ENCODE measurements around the gene SLC39A2.
"Not testable (repeated sequence)": the region's sequence is repeated elsewhere in the genome, so short reads cannot be mapped to it uniquely, and the experiment has no call there.

Gene SLC39A2

DNA sequence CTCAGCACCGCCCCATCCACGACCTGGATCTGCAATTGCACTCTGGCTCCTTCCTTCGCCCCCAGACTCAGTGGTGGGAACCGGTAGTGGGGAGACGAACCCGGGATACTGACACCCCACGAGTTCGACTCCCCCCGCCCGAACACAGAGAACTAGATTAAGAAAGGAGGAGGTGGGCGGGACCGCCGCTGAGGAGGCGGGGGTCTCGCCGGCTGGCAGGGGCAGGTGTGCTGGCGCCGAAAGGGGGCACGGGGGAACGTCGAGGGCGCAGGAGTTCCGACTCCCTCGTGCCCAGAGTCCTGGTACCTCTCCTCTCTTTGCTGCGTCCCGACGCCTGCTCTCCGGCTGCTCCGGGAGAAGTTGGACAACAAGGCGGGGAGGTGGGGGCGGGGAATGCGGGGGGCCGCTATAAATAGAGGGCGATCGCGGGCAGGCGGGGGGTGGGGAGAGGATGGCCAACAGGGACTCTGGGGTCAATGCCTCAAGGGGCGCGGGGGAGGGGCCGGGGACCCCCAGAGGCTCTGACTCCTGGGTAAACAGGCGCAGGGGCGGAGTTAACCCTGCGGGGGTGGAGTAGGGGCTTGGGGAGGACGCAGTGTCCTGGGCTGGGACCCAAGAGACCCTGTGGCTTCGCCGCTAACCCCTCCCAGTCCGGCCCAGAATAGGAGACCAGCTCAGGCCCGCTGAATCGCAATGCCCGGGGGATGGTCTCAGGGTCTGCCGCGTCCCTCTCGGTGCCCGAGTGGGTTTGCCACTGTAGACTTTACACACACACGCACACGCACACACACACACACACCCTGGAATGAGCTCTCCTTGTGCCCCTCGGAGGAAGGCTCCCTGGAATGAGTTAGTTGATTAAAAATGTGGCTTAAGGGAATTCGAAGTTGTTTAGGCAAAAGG, 26.5 kb downstream of the SLC39A2 start:
- no peak for DNase-seq (ENCODE audit: low read depth in 2 of 2, low spot score in 1 of 2)

DNA sequence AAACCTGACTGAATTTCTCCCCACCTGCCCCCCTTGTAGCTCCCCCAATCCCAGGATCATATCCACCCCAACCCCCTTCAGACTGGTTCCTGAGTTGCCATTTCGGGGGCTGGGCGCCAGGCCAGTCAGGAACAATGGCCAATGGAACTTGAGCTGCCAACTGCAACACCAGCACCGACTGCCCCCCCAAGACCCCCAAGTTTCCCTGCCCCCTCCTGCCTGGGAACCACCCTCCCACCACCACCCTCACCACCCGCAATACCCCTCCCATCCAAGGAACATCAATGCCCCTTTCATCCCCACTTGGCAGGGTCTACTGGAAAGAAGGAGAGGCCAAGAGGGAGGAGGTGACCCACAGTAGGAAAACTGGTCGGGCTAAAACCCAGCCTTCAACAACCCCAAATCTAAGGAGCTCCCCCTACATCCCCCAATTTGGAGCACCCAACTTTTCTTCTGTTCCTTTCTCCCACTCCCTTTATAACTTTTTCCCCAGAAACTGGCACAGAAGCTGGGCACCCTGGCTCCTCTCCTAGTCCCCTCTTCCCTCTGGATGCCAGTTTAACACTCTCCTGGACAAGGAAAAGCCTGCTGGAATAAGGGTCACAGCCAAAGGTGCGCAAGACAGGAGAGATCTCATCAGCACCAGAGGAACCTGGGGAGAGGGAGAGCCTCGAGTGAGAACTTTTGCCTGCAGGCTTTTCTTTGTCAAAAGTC, 27.3 kb downstream of the SLC39A2 start:
- DNase-seq (ENCODE audit: low read depth in 2 of 2, low spot score in 1 of 2), result no peak

DNA sequence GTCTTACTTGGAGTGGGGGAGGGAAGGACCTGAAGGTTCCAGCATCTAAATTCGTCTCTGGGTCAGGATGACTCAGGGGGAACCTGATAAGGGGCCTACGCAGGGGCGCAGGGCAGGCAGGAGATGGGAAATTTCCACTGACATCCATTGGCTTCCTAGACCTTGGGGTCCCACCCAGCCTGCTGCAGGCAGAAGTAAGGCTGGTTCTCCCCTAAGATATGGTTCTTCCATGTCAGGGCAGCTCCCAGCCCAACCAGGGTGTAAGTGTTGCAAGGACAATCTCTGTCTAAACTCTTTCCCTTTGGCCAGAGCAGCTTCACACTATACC, 27.9 kb downstream of the SLC39A2 start:
- DNase-seq (ENCODE audit: low read depth in 2 of 2, low spot score in 1 of 2), result no peak

DNA sequence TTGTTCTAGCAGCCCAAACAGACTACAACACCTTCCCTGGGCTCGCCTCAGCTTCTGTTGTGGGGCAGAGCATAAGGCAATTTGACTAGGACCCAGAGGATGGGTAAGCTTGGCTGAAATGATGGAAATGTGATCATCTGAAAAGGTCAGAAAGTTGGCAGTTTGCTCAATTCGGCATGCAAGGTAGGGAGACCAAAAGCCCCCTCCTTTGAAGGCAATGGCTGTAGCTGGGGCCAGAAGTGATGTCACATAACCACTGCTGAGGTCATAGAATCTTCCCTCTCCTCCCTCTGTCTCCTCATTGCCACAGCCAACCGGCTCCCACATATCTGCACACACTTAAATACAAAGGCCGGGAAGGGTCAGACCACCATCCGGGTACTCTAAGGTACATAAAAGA, 30.8 kb downstream of the SLC39A2 start, which contains the start of gene TPPP2:
TSS of gene TPPP2 (plus strand) at position 301 of the 400 bp plus-strand sequence. CDS start 365 bp downstream, outside the sequence.
- DNase-seq (ENCODE audit: low read depth in 2 of 2, low spot score in 1 of 2), result no peak

DNA sequence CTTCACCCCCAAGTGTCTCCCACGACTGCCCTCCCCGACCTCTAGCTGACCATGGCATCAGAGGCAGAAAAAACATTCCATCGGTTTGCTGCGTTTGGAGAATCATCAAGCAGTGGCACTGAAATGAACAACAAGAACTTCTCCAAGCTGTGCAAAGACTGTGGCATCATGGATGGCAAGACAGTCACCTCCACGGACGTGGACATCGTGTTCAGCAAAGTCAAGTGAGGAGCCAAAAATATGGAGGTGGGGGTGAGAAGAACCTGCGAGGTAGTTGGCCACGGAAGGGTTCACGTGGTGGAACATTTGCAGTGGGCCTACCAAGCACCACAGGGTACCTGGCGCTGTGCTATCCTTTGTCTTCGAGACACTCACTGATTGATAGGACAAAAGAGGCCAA, 31.4 kb downstream of the SLC39A2 start:
- DNase-seq (ENCODE audit: low read depth in 2 of 2, low spot score in 1 of 2), result no peak

DNA sequence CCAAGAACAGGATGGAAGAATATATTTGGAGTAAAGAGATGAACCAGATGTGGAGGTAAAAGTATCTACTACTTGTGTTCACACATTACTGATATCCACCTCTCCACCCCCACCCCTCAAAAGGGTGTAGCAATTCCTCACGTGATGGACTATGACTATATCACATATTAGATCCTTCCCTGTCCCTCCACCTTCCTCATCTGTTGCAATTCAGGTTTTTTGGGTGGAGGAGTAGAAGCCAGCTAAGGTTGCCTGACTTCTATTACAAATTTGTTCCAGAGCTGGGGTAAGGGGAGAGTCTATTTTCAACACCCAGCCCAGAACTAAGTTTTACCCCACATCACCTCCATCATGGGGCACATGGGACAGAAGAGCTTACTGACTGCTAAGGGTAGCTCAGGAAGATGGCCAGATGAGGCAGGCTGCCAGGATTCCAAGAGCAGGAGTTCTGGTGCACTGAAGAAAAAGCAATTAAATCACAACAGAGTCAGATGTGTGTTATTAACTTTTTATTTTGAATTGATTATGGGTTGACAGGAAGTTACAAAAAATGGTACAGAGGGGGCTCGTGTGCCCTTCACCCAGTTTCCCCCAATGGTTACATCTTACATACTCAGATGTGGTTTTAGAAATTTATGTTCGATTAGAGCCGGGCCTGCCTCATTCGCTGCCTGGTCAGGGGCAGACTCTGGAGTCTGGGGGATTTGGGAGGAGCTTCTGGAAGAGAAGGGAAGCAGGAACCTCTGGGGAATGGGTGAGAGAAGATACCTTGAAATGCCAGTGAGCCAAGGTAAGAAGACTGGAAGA, 33.4 kb downstream of the SLC39A2 start:
- DNase-seq (ENCODE audit: low read depth in 2 of 2, low spot score in 1 of 2), result no peak

DNA sequence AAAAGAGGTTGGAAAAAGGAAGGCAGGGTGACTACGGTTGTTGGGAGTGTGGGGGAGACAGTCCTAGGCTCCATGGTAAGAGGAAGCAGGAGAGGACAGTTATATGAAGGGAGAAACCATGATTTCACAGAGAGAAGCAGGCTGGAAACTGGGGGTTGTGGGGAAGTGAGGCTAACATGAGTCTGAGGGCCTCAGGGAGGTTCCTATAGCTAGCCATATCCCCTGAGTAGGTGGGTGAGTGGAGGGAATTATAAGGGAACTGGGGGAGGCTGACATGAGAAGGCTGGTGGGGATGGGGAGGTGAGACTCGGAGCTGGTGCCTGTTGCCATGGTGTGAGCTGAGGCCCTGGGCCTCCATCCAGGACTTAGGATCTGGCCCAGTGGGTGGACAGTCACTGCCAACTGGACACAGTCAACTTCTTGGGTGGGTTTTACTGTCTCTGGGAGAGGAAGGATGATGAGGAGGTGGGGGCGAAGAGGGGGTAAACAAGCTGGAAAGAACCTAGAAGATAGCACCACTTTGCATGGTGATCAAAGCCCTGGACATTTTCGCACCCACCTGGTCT, 34.1 kb downstream of the SLC39A2 start:
- DNase-seq (ENCODE audit: low read depth in 2 of 2, low spot score in 1 of 2), result no peak

DNA sequence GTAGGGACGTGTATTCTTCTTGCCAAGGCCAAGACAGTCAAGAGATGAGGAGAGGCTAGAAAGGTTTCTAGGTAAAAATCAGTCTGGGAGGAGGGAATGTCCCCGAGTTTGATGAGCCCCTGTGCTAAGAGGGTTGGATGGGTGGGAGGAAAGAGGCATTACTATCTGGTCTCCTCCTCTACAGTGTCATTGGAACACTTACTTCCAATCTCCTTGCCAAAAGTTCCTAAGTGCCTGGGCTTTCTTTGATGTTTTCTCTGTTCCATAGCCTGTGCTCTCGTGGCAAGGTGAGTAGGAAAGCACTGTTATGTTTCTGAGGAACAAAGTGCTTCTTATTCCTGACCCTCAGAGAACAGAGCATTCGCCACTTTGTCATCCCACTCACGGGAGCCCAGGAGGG, 35.6 kb downstream of the SLC39A2 start, which contains the start of gene RNASE13:
TSS of gene RNASE13 (minus strand) at position 101 of the 400 bp plus-strand sequence. CDS start 519 bp downstream, outside the sequence.
- DNase-seq (ENCODE audit: low read depth in 2 of 2, low spot score in 1 of 2), result no peak

DNA sequence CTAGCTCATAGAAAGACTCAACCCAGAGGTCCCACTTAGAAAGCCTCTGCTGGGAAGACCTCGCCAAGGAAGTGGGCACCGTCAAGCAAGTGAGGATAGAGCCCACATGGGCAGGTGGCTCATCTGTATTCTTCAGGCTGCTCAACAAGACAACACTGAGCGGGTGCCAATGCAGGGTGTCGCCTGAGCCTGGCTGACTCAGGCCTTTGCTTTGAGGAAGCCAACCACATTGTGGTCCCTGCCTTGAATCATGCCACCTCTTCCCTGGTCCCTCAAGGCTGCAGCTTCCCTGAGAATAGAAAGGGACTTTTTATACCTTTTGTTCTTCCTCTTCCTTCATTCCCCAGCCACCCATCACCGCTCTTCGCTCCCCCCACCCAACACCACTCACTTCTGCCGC, 37.7 kb downstream of the SLC39A2 start:
- DNase-seq (ENCODE audit: low read depth in 2 of 2, low spot score in 1 of 2), result no peak

DNA sequence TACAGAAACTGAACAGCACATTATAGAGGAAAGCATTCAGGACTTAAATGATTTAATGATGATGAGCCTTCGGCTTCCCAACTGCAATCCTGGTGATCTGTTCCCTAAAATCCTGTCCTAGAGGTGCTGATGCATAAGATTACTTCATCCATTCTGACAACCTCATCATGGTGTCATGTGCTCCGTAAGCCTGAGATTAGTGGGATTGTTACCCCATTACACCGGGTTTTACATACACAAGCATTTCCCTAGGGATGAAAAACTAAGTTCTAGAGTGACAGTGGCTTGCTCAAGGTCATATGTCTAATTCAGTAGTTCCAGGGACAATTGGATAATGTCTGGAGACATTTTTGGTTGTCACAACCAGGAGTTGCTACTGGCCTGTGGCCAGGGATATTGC, 38.1 kb downstream of the SLC39A2 start:
- DNase-seq (ENCODE audit: low read depth in 2 of 2, low spot score in 1 of 2), result no peak

DNA sequence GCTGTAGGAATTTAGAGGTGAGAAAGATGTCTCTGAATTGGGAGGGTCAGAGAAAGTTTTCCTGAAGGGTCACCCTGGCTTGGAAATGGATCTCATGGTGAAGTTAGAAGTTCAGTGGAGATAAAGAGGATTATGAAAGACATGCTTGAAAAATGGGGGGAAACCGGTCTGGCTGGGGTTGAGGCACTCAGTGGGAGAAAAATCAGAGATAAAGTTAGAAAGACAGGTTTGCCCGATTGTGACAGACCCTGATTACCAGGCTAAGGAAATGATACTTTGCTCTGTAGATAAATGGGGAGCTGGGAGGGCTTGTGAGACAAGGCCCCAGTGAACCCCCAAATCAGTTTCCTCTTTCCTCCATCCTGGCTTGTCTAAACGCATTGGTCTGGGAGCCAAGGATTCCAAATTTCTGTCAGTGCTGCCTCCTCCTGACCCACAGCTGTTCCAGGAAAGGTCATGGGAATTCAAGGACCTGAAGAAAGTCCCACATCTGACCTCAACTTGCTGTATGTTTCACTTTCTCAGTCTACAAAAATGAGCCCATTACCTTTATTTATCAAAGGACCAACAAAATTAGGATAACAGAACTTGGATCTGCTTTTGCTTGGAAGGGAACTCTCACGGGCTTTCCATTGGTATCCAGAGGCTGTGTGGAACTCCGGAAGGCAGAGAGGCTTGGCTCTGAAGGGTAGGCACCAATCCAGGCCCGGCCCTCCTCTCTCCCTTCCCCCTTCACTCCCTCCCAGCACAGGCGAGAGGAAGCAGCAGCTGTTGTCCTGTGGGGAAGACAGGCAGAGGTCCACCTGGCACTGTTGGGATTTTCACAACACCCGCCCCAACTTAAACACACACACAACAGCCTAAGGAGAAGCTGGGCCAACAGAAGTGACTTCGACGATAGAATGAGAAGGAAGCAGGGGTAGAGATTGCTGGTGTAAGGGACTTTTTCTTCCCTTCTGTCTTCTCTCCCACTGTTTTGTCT, 39.6 kb downstream of the SLC39A2 start:
- DNase-seq (ENCODE audit: low read depth in 2 of 2, low spot score in 1 of 2), result no peak

DNA sequence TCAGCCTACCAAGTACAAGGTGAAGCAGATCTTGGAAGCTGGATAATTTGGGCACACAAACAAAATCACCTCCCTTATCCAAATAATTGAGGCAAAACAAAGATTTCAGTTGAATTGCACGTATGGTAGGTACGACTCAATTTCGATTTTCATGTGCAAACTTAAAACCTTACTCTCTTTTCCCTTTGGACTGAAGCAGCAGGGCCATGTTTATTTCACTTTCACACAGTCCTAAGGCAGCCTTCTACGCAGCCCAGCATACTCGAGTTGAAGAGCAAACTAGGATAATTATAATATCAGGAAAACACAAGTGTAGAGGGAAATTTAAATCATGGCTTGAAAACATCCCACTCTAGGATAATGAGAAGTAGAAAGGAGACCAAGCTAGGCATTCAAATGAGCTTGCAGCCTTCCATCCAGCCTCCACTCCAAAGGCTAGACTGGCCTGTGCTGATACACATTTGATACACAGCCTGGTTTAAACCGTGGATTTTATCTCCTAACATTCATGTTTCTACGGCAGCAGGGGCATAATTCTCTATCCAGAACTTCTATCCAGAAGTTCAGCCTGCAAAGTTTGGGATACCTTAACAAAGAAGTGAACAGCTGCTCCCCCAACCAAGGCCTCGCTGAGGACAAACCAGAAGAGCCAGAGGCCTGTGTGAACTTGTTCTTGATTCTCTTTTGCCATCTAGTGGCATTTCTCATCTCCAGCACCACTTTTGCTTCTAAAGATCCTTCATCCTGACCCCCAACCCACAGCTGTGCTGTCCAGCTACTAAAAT, 40.7 kb downstream of the SLC39A2 start:
- no peak for DNase-seq (ENCODE audit: low read depth in 2 of 2, low spot score in 1 of 2)

DNA sequence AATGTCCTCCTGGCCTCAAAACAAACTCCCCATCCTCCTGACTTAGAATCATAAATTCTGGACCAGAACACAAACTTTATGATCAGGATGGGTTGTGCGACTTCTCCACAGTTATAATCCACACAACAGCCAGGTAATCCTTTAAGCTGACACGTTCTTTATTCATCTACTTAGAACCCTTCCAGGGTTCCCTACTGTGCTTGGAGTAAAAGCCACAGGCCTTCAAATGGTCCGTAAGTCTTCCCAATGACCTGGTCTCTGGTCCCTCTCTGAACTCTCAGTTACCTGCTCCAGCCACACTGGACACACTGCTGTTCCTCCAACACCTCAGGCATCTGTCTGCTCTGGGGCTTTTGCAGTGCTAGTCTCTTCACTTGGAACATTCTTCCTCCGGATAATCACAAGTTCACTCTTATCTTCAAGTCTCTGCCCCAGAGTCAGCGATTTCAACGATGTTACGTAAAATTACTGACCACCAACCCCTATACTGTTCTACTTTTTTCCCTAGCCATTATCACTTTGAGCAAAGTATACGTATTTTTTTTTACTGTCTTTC, 41.4 kb downstream of the SLC39A2 start:
- DNase-seq (ENCODE audit: low read depth in 2 of 2, low spot score in 1 of 2), result no peak

DNA sequence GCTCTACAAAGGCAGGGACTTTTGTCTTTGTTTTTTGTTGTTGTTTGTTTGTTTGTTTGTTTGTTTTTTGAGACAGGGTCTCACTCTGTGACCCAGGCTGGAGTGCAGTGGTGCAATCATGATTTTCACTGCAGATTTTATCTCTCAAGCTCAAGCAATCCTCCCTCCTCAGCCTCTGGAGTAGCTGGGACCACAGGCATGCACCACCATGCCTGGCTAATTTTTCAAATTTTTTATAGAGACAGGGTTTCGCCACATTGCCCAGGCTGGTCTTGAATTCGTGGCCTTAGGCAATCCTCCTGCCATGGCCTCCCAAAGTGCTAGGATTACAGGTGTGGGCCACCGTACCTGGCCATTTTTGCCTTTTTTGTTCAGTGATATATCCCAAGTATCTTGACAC, 41.8 kb downstream of the SLC39A2 start:
- DNase-seq (ENCODE audit: low read depth in 2 of 2, low spot score in 1 of 2), result not testable (repeated sequence)

DNA sequence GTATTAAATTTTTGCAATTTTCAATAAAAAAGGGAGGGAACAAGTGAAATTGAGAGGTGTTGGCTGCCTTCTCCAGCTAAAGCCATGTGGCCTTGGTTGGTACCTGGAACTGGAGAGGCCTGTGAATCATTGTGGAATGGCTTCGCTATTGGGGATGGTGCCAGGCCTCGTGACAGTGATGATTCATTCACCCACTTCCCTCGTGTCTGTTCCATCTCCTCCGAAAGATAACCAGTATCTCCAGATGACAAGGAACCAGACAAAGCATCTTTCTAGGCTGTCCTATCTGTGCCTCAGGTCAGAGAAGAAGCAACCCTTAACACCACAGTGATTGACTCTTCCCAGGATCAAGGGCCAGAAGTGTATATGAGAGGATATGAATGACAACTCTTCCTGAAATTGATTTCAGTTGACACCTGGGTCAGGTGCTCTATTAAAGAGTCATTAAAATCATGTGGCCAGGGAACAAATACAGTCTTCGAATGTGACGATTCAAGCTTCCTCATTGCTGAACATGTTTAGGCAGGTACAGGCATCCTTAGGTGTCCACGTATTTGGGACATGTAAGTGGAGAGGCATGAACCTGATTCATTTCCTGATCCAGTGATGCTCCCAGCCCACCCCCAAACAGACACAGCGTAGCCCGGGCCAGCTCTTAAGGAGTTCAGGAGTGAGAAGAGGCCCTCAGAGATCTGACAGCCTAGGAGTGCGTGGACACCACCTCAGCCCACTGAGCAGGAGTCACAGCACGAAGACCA, 42.8 kb downstream of the SLC39A2 start, which contains the start of gene RNASE7:
TSS of gene RNASE7 (plus strand) at position 687 of the 758 bp plus-strand sequence. CDS start 631 bp downstream, outside the sequence.
- DNase-seq (ENCODE audit: low read depth in 2 of 2, low spot score in 1 of 2), result no peak

DNA sequence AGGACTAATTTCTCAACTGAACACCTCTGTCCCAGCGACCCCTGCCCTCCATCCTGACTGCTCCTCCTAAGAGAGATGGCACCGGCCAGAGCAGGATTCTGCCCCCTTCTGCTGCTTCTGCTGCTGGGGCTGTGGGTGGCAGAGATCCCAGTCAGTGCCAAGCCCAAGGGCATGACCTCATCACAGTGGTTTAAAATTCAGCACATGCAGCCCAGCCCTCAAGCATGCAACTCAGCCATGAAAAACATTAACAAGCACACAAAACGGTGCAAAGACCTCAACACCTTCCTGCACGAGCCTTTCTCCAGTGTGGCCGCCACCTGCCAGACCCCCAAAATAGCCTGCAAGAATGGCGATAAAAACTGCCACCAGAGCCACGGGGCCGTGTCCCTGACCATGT, 43.8 kb downstream of the SLC39A2 start:
- DNase-seq (ENCODE audit: low read depth in 2 of 2, low spot score in 1 of 2), result no peak

DNA sequence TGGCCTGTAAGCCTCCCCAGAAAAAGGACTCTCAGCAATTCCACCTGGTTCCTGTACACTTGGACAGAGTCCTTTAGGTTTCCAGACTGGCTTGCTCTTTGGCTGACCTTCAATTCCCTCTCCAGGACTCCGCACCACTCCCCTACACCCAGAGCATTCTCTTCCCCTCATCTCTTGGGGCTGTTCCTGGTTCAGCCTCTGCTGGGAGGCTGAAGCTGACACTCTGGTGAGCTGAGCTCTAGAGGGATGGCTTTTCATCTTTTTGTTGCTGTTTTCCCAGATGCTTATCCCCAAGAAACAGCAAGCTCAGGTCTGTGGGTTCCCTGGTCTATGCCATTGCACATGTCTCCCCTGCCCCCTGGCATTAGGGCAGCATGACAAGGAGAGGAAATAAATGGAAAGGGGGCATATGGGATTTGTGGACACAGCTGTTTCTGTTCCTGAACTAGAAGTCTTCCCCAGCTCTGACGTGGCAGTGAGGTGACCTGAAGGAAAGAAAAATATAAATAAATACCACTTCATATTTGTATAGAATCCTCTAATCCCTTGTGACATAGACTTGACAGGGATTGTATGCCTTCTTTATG, 44.4 kb downstream of the SLC39A2 start:
- no peak for DNase-seq (ENCODE audit: low read depth in 2 of 2, low spot score in 1 of 2)

All from stimulated activated CD8-positive, alpha-beta memory T cell treated with anti-CD3 and anti-CD28 coated beads, Interleukin-4, amount 100 ng/mL, for 4 hours (primary cell).